Measurements from ENCODE around the gene SUFU. TPM values are rescaled to one million over a fixed set of nuclear protein-coding genes. Genes with fewer than 3 reads are reported as not detected.
A peak's percentile ranks its signal among the peaks of the same experiment; 100 is the strongest.

SUFU gene
- total and polyA plus RNA-seq, 2 of the 13 experiments (the other 11 are each of a cell fraction or from before 2014, with no cell fraction given), result 2.9 to 5.5 TPM

DNA sequence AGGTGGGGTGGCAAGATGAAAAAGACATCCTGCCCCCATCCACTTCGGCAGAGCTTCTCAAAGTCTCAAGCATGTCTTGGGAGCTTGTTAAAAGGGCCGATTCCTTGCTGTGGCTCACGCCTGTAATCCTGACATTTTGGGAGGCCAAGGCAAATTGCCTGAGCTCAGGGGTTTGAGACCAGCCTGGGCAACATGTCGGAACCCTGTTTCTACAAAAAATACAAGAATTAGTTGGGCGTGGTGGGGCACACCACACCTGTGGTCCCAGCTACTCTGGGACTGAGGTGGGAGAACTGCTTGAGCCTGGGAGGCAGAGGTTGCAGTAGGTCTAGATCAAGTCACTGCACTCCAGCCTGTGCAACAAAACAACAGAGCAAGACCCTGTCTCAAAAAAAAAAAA is 155.0 kb downstream of the SUFU start (continued):
- TF ChIP-seq, protein P1, sequence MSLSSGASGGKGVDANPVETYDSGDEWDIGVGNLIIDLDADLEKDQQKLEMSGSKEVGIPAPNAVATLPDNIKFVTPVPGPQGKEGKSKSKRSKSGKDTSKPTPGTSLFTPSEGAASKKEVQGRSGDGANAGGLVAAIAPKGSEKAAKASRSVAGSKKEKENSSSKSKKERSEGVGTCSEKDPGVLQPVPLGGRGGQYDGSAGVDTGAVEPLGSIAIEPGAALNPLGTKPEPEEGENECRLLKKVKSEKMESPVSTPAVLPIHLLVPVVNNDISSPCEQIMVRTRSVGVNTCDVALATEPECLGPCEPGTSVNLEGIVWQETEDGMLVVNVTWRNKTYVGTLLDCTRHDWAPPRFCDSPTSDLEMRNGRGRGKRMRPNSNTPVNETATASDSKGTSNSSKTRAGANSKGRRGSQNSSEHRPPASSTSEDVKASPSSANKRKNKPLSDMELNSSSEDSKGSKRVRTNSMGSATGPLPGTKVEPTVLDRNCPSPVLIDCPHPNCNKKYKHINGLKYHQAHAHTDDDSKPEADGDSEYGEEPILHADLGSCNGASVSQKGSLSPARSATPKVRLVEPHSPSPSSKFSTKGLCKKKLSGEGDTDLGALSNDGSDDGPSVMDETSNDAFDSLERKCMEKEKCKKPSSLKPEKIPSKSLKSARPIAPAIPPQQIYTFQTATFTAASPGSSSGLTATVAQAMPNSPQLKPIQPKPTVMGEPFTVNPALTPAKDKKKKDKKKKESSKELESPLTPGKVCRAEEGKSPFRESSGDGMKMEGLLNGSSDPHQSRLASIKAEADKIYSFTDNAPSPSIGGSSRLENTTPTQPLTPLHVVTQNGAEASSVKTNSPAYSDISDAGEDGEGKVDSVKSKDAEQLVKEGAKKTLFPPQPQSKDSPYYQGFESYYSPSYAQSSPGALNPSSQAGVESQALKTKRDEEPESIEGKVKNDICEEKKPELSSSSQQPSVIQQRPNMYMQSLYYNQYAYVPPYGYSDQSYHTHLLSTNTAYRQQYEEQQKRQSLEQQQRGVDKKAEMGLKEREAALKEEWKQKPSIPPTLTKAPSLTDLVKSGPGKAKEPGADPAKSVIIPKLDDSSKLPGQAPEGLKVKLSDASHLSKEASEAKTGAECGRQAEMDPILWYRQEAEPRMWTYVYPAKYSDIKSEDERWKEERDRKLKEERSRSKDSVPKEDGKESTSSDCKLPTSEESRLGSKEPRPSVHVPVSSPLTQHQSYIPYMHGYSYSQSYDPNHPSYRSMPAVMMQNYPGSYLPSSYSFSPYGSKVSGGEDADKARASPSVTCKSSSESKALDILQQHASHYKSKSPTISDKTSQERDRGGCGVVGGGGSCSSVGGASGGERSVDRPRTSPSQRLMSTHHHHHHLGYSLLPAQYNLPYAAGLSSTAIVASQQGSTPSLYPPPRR (CRISPR knock-in tag; IDR thresholded peaks at IDR 0.05; ENCODE audit: borderline replicate concordance), result 0 out of 2 replicates have a peak, but pooled peaks have one; percentile 1
- TF ChIP-seq ZNF546 (CRISPR knock-in tag; conservative IDR thresholded peaks at IDR 0.05) (no peak), ZBTB20 (CRISPR knock-in tag; IDR thresholded peaks at IDR 0.05; ENCODE audit: borderline replicate concordance, low read depth) (no peak)

DNA sequence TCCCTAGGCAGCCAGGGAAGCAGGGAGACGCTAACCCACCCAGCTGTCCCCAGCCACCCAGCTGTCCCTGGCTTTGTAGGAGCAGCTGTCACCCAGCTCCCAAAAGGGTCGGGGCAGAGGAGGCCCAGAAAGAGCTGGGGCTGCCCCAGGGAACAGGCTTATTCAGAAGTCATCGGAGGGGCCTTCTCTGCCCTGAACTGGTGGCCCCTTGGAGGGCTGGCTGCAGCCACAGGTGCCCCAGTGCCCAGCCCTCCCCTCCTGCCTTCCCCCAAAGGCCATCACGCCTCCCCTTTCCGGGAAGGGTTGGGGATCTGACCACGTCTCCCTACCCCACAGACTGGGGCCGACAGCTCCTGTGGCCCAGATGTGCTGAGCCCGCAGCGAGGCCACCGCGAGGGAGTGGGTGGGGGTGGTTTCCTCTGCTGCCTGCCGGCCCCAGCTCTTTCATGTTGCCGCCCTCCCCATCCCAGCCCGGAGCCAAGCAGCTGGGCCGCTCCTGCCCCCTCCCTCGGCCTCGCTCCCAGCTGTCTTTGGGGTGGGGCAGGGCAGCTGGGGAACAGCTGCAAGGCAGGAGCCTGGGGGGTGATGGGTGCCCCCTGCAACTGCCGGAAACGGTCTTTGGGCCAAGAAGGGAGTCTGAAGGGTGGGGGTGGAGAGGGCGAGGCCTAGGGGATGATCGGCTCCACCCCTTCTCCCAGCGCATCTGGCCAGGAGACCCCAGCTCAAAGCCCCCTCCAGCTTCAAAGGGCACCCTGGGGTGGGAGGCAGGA is 157.3 kb downstream of the SUFU start:
- Histone ChIP-seq H3K4me2 (ENCODE audit: low read depth, low read length) (peak overlapping the region; percentile 76), H3K79me2 (ENCODE audit: insufficient read depth, low read length) (no peaks in the 10 kb centered on the region), H3K9me3 (ENCODE audit: low read length) (no peaks in the 10 kb centered on the region), H3K36me3 (replicated peaks in 1 of 2; ENCODE audit: control insufficient read depth in 1 of 2, insufficient read depth in 2 of 2, low read length in 2 of 2) (peaks cover 5 to 12% of the 10 kb centered on the region in 2 experiments; a peak in 4 of 5 replicates), H3K9ac (ENCODE audit: insufficient read depth, low read depth, low read length) (peak overlapping the region; percentile 45; the same call in 1 of the 2 replicates), H3K4me1 (ENCODE audit: insufficient read depth, low read length) (peaks cover 77% of the 10 kb centered on the region), H3K4me3 (replicated peaks in 1 of 3; ENCODE audit: insufficient read depth in 1 of 3, low read depth in 2 of 3, low read length in 3 of 3) (peak overlapping the region; percentile 11 to 63 (median 45); a peak in 5 of 6 replicates), H4K20me1 (ENCODE audit: insufficient read depth, low read length) (peaks cover 6% of the 10 kb centered on the region; the same call in 1 of the 2 replicates), H3K27ac (ENCODE audit: extremely low read length, insufficient read depth, low read length) (no peak overlapping the region), H2AFZ (ENCODE audit: low read length) (no peak overlapping the region), H3K27me3 (ENCODE audit: control insufficient read depth in 1 of 2, insufficient read depth in 2 of 2, low read length in 2 of 2) (no peaks in the 10 kb centered on the region)
- BruUV-seq (replicated peaks), result no TSS peak
- CTCF ChIA-PET (ENCODE audit: low intra/inter-chr PET ratio, low total read pairs), result no interaction called here
- ATAC-seq (peak; percentile 79), DNase-seq (ENCODE audit: low spot score) (peak; percentile 72), FAIRE-seq (peak; percentile 42)
- intact Hi-C loops (cut with micrococcal nuclease; ENCODE audit: unreplicated experiment), result no loop called here
- WGBS (ENCODE audit: low lambda C conversion rate), result 0% methylated on average over 4 of the region's 22 CpGs
- POLR2A ChIA-PET, result interaction anchor here (0.6 to 4.6 kb wide), 18 partner anchors 9 to 210 kb away, joined by 3 to 86 read pairs (median 4); partner anchors contain the start of genes ACTR1A, ARL3, C10orf95 and SFXN2
- in situ Hi-C loops (cut with HindIII; ENCODE audit: extremely low pct_ligation_motif_present, low pct_unique_long_range_greater_than_20kb), result no loop called here
- no peak for TF ChIP-seq ZNF562 (CRISPR knock-in tag; IDR thresholded peaks at IDR 0.05; ENCODE audit: borderline replicate concordance)
- TF ChIP-seq FOXA3 (CRISPR knock-in tag; IDR thresholded peaks at IDR 0.05), result peak; percentile 40
- peak; percentile 79 for TF ChIP-seq MAZ (IDR thresholded peaks at IDR 0.05; ENCODE audit: borderline replicate concordance, low read depth, low read length)
- peak; percentile 92 for TF ChIP-seq MAZ (CRISPR knock-in tag; IDR thresholded peaks at IDR 0.05; ENCODE audit: low read depth)
- 0 out of 2 replicates have a peak, but pooled peaks have one; percentile 50 for TF ChIP-seq KLF9 (CRISPR knock-in tag; IDR thresholded peaks at IDR 0.05; ENCODE audit: low read depth)
- TF ChIP-seq ZBTB21 (CRISPR knock-in tag; IDR thresholded peaks at IDR 0.05), result no peak
- no peak for TF ChIP-seq HOXA9 (CRISPR knock-in tag; IDR thresholded peaks at IDR 0.05; ENCODE audit: borderline replicate concordance)
- no peak for TF ChIP-seq SSRP1 (CRISPR knock-in tag; IDR thresholded peaks at IDR 0.05)
- no peak for TF ChIP-seq ZNF263 (CRISPR knock-in tag; IDR thresholded peaks at IDR 0.05)
- TF ChIP-seq, protein P2, sequence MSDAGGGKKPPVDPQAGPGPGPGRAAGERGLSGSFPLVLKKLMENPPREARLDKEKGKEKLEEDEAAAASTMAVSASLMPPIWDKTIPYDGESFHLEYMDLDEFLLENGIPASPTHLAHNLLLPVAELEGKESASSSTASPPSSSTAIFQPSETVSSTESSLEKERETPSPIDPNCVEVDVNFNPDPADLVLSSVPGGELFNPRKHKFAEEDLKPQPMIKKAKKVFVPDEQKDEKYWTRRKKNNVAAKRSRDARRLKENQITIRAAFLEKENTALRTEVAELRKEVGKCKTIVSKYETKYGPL (CRISPR knock-in tag; IDR thresholded peaks at IDR 0.05), result no peak
- TF ChIP-seq MAFF (IDR thresholded peaks at IDR 0.05; ENCODE audit: low read depth, low read length), result peak; percentile 44; the same call in 1 of the 2 replicates
- TF ChIP-seq ATF7-NPFF (CRISPR knock-in tag; IDR thresholded peaks at IDR 0.05; ENCODE audit: low read depth), result no peak
- 0 out of 2 replicates have a peak, but pooled peaks have one; percentile 48 for TF ChIP-seq ZMYM3 (CRISPR knock-in tag; IDR thresholded peaks at IDR 0.05)
- TF ChIP-seq ZNF761 (CRISPR knock-in tag; conservative IDR thresholded peaks at IDR 0.05), result 0 out of 2 replicates have a peak, but pooled peaks have one; percentile 62
- no peak for TF ChIP-seq PAWR (CRISPR knock-in tag; IDR thresholded peaks at IDR 0.05; ENCODE audit: borderline replicate concordance)

Measured in HepG2 (cell line).